PC-9 (cell line): ENCODE measurements around the gene DOCK1.

Source experiments
- EZH2 ChIP-seq: fragments of 200-600 bp; sonication (generic); IDR thresholded peaks from 2 replicates; pipeline ENCODE4 v1.8.0; 2017; ENCODE audit warnings: antibody characterized with exemption, low read depth
- TF ChIP-seq, protein P1 (sequence below): fragments of 200-600 bp; sonication (generic); conservative IDR thresholded peaks from 2 replicates; pipeline ENCODE4 v1.6.1; 2017; ENCODE audit warnings: mixed run types, antibody characterized with exemption, mild to moderate bottlenecking, moderate library complexity

DNA sequence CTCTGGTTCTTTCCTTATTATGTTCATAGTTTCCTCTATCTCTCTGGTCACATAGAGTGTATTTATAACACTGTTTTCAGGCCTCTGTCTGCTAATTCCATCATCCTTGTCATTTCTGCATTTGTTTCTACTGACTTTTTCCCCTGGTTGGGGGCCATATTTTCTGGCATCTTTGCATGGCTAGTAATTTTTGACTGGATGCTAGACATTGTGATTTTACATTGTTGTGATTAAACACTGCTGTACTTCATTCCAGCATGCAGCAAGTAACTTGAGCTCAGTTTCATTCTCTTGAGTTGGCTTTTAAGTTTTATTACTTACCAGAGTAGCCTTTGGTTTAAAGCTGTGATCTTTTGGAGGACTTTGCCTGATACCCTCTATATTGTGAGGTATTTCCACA is 6.8 kb upstream of the DOCK1 start:
- TF ChIP-seq, protein P1, sequence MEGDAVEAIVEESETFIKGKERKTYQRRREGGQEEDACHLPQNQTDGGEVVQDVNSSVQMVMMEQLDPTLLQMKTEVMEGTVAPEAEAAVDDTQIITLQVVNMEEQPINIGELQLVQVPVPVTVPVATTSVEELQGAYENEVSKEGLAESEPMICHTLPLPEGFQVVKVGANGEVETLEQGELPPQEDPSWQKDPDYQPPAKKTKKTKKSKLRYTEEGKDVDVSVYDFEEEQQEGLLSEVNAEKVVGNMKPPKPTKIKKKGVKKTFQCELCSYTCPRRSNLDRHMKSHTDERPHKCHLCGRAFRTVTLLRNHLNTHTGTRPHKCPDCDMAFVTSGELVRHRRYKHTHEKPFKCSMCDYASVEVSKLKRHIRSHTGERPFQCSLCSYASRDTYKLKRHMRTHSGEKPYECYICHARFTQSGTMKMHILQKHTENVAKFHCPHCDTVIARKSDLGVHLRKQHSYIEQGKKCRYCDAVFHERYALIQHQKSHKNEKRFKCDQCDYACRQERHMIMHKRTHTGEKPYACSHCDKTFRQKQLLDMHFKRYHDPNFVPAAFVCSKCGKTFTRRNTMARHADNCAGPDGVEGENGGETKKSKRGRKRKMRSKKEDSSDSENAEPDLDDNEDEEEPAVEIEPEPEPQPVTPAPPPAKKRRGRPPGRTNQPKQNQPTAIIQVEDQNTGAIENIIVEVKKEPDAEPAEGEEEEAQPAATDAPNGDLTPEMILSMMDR = no peak
- no peak for TF ChIP-seq EZH2
